ENCODE results near the gene RFX8.

DNA sequence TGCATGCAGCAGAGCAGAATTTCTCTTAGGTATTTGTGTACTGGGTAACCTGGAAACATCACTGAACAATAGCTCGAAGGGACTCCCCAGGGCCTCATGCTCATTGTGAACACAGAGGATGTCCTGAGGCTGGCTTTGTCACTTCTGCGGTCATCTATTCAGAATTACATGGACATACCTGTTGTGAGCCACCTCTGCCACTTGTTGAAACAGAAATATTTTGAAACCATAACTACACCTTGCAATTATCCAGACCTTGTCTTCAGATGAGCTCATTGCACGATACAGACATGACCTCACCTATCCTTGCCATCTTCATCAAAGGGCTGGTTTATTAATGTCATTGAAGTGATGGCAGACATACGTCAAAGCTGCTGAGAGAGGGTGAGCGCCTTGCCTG lies 64.2 kb downstream of the RFX8 start:
- no peak for TF ChIP-seq POLR2AphosphoS5 (IDR thresholded peaks at IDR 0.05; ENCODE audit: low read depth, low read length)
- no peak for TF ChIP-seq POLR2A (IDR thresholded peaks at IDR 0.05; ENCODE audit: low read depth, low read length)
- no peak for TF ChIP-seq PAX5 (IDR thresholded peaks at IDR 0.05; ENCODE audit: insufficient read depth, low read length, severe bottlenecking)
- no peak for TF ChIP-seq SPI1 (IDR thresholded peaks at IDR 0.05; ENCODE audit: low read depth, low read length)
- no peak for TF ChIP-seq TAF1 (IDR thresholded peaks at IDR 0.05; ENCODE audit: low read depth, low read length)

Data from GM12891 (cell line).